Measurements from ENCODE around the gene OR6J1.
A peak's percentile ranks its signal among the peaks of the same experiment; 100 is the strongest.

The OR6J1 gene

GRCh38 chr14:22650960-22651521 is 6.9 kb upstream of the OR6J1 start:
- CTCF ChIA-PET = interaction anchor here (0.5 to 4.9 kb wide), 7 partner anchors 41 to 259 kb away, joined by 3 to 91 read pairs (median 4); no protein-coding TSS in a partner anchor
- TF ChIP-seq ZBTB10 (tag by site-specific recombination; IDR thresholded peaks at IDR 0.05) = no peak
- no peak for TF ChIP-seq GLI4 (tag by site-specific recombination; IDR thresholded peaks at IDR 0.05)
- TF ChIP-seq ZNF24 (tag by site-specific recombination; IDR thresholded peaks at IDR 0.05) = peak; percentile 29; the same call in 1 of the 2 replicates
- no peak for TF ChIP-seq ZNF362 (tag by site-specific recombination; IDR thresholded peaks at IDR 0.05)
- no peak for TF ChIP-seq ZNF518A (tag by site-specific recombination; conservative IDR thresholded peaks at IDR 0.05; ENCODE audit: low read depth)
- no peak for TF ChIP-seq ZNF660 (tag by site-specific recombination; IDR thresholded peaks at IDR 0.05)
- TF ChIP-seq ZNF18 (tag by site-specific recombination; IDR thresholded peaks at IDR 0.05) = no peak
- TF ChIP-seq OSR2 (tag by site-specific recombination; IDR thresholded peaks at IDR 0.05) = peak; percentile 80
- no peak for TF ChIP-seq ZNF558 (tag by site-specific recombination; IDR thresholded peaks at IDR 0.05)
- no peak for TF ChIP-seq ZNF416 (tag by site-specific recombination; IDR thresholded peaks at IDR 0.05)
- no peak for TF ChIP-seq GLI2 (tag by site-specific recombination; IDR thresholded peaks at IDR 0.05; ENCODE audit: borderline replicate concordance, low read depth)
- peak; percentile 23; the same call in 1 of the 2 replicates for TF ChIP-seq PRDM10 (tag by site-specific recombination; IDR thresholded peaks at IDR 0.05)
- TF ChIP-seq ZIC2 (tag by site-specific recombination; IDR thresholded peaks at IDR 0.05) = peak; percentile 41
- TF ChIP-seq ZFP3 (tag by site-specific recombination; IDR thresholded peaks at IDR 0.05; ENCODE audit: low read depth) = no peak
- 0 out of 2 replicates have a peak, but pooled peaks have one; percentile 17 for TF ChIP-seq KLF10 (tag by site-specific recombination; IDR thresholded peaks at IDR 0.05)
- TF ChIP-seq PATZ1 (tag by site-specific recombination; IDR thresholded peaks at IDR 0.05) = 0 out of 2 replicates have a peak, but pooled peaks have one; percentile 29
- no peak for TF ChIP-seq ZNF335 (tag by site-specific recombination; conservative IDR thresholded peaks at IDR 0.05)
- H3K4me1 ChIP-seq (ENCODE audit: control insufficient read depth, insufficient read depth, low read length) = peaks cover 2% of the 10 kb centered on the region; the same call in 1 of the 2 replicates
- POLR2A ChIA-PET = interaction anchor here (0.6 to 1.3 kb wide), 3 partner anchors 13 to 1149 kb away, joined by 3 to 8 read pairs (median 4); no protein-coding TSS in a partner anchor
- H3K9me3 ChIP-seq (ENCODE audit: control insufficient read depth, insufficient read depth, low read depth, low read length) = no peaks in the 10 kb centered on the region
- H3K27ac ChIP-seq (ENCODE audit: extremely low read depth, low read depth, low read length) = no peak overlapping the region
- no peaks in the 10 kb centered on the region for H3K36me3 ChIP-seq (ENCODE audit: control insufficient read depth in 2 of 2, insufficient read depth in 1 of 2, low read length in 2 of 2)
- no peak overlapping the region for H3K4me3 ChIP-seq (ENCODE audit: low read depth, low read length)
